ENCODE data around the gene PDCL3. TPM values are rescaled to one million over a fixed set of nuclear protein-coding genes. Genes with fewer than 3 reads are reported as not detected.

PDCL3 gene
- total and polyA plus RNA-seq, 2 experiments from 2014 or later, result 28.1 to 72.4 TPM

DNA sequence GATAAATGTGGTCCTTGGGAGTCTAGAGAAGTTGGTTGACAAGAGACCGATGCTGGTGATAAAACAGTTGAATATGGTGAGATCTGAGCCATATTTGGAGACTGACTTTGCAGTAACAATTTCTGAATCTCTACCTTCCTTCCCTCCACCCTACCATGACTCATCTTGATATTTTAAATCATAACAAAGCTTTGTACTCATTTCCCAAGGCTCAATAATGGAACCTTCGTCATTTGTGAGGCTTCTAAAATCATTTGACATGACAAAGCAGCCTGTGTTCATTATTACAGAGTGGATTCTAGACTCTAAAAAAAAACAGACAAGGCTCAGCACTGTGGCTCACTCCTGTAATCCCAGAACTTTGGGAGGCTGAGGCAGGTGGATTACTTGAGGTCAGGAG is 38.5 kb upstream of the PDCL3 start (continued):
- TF ChIP-seq, protein P1, sequence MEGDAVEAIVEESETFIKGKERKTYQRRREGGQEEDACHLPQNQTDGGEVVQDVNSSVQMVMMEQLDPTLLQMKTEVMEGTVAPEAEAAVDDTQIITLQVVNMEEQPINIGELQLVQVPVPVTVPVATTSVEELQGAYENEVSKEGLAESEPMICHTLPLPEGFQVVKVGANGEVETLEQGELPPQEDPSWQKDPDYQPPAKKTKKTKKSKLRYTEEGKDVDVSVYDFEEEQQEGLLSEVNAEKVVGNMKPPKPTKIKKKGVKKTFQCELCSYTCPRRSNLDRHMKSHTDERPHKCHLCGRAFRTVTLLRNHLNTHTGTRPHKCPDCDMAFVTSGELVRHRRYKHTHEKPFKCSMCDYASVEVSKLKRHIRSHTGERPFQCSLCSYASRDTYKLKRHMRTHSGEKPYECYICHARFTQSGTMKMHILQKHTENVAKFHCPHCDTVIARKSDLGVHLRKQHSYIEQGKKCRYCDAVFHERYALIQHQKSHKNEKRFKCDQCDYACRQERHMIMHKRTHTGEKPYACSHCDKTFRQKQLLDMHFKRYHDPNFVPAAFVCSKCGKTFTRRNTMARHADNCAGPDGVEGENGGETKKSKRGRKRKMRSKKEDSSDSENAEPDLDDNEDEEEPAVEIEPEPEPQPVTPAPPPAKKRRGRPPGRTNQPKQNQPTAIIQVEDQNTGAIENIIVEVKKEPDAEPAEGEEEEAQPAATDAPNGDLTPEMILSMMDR (conservative IDR thresholded peaks at IDR 0.05; ENCODE audit: low read depth in 2 of 2), result no peak
- no peak for TF ChIP-seq CREB1 (CRISPR knock-in tag; IDR thresholded peaks at IDR 0.05; ENCODE audit: low read depth)

DNA sequence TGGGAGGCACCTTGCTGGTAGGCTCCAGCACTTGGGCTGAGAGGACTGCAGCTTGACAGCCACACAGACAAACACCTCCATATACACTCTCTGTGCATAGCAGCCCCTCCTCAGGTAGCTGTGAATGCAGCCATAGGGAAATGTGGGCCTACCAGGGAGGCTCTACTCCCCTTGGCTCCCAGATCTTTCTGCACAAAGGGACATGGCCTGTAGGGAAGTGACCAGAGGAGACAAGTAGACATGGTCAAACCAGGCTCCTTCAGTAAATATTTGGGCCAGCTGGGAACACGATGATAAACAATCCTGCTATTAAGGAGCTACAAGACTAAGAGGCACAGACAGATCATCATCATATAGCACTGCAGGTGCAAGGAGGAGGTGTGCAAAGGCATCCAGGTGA is 35.9 kb upstream of the PDCL3 start:
- Histone ChIP-seq H3K36me3 (ENCODE audit: insufficient read depth) (no peaks in the 10 kb centered on the region), H3K27ac (ENCODE audit: low read depth) (no peak overlapping the region), H3F3A (replicated peaks; ENCODE audit: low read depth) (no peaks in the 10 kb centered on the region), H3K4me3 (no peak overlapping the region), H3K79me2 (replicated peaks; ENCODE audit: insufficient read depth) (no peaks in the 10 kb centered on the region), H2AFZ (no peak overlapping the region), H3K4me2 (no peak overlapping the region), H3K27me3 (ENCODE audit: insufficient read depth) (no peaks in the 10 kb centered on the region), H3K4me1 (ENCODE audit: insufficient read depth) (0 out of 2 replicates have a peak, but pooled peaks cover 6% of the 10 kb centered on the region), H3K9me2 (ENCODE audit: insufficient read depth) (peaks cover 3% of the 10 kb centered on the region), H4K20me1 (replicated peaks; ENCODE audit: insufficient read depth) (no peaks in the 10 kb centered on the region)
- no peak for DNase-seq (ENCODE audit: low spot score)
- TF ChIP-seq ZNF114 (CRISPR knock-in tag; IDR thresholded peaks at IDR 0.05), result no peak
- TF ChIP-seq, protein P2, sequence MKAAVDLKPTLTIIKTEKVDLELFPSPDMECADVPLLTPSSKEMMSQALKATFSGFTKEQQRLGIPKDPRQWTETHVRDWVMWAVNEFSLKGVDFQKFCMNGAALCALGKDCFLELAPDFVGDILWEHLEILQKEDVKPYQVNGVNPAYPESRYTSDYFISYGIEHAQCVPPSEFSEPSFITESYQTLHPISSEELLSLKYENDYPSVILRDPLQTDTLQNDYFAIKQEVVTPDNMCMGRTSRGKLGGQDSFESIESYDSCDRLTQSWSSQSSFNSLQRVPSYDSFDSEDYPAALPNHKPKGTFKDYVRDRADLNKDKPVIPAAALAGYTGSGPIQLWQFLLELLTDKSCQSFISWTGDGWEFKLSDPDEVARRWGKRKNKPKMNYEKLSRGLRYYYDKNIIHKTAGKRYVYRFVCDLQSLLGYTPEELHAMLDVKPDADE (IDR thresholded peaks at IDR 0.05), result no peak
- TF ChIP-seq NANOG (IDR thresholded peaks at IDR 0.05; ENCODE audit: borderline replicate concordance), result no peak
- TF ChIP-seq ZNF331 (CRISPR knock-in tag; IDR thresholded peaks at IDR 0.05; ENCODE audit: low read depth), result no peak
- TF ChIP-seq, protein P3, sequence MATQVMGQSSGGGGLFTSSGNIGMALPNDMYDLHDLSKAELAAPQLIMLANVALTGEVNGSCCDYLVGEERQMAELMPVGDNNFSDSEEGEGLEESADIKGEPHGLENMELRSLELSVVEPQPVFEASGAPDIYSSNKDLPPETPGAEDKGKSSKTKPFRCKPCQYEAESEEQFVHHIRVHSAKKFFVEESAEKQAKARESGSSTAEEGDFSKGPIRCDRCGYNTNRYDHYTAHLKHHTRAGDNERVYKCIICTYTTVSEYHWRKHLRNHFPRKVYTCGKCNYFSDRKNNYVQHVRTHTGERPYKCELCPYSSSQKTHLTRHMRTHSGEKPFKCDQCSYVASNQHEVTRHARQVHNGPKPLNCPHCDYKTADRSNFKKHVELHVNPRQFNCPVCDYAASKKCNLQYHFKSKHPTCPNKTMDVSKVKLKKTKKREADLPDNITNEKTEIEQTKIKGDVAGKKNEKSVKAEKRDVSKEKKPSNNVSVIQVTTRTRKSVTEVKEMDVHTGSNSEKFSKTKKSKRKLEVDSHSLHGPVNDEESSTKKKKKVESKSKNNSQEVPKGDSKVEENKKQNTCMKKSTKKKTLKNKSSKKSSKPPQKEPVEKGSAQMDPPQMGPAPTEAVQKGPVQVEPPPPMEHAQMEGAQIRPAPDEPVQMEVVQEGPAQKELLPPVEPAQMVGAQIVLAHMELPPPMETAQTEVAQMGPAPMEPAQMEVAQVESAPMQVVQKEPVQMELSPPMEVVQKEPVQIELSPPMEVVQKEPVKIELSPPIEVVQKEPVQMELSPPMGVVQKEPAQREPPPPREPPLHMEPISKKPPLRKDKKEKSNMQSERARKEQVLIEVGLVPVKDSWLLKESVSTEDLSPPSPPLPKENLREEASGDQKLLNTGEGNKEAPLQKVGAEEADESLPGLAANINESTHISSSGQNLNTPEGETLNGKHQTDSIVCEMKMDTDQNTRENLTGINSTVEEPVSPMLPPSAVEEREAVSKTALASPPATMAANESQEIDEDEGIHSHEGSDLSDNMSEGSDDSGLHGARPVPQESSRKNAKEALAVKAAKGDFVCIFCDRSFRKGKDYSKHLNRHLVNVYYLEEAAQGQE (IDR thresholded peaks at IDR 0.05; ENCODE audit: unreplicated experiment), result no peak
- Mint-ChIP-seq H3K9me3 (0 out of 3 replicates have a peak, but pooled peaks cover 3% of the 10 kb centered on the region), H3K36me3 (ENCODE audit: low read depth) (no peaks in the 10 kb centered on the region), H3K4me1 (no peaks in the 10 kb centered on the region), H3K4me3 (no peak overlapping the region), H3K27me3 (ENCODE audit: insufficient read depth, low read depth, poor library complexity) (peaks cover 4% of the 10 kb centered on the region), H3K27ac (no peak overlapping the region)
- no peak for ATAC-seq
